Caco-2 (cell line): ENCODE measurements around the gene TBP. TPM values are rescaled to one million over a fixed set of nuclear protein-coding genes. Genes with fewer than 3 reads are reported as not detected.
"Not testable (repeated sequence)": the region's sequence is repeated elsewhere in the genome, so short reads cannot be mapped to it uniquely, and the experiment has no call there.

Experiments used
- BruUV-seq: library from RNA; stranded (reverse); fragments of 400-500 nt; replicated peaks from 2 replicates; lab custom pipeline; 2021; lab: Mats Ljungman, UMichigan
- CTCF ChIA-PET: fragments of 300-600 bp; sonication (Branson Sonifier 250); formaldehyde crosslinking; loops from one replicate; lab custom pipeline; 2022; ENCODE audit warnings: antibody characterized with exemption; lab: Charles Lee
- POLR2A ChIA-PET: fragments of 300-600 bp; sonication (Branson Sonifier 250); formaldehyde crosslinking; loops from one replicate; lab custom pipeline; 2022; ENCODE audit warnings: antibody characterized with exemption; lab: Charles Lee
- DNase-seq, 2 experiments: peaks; one replicate each; pipeline versions ENCODE4 v3.0.0 to v3.0.0-alpha.2; 2020 to 2022
- H3K27me3 ChIP-seq: replicated peaks from 2 replicates; pipeline ENCODE4 v1.6.0; 2011; ENCODE audit warnings: low read length; ENCODE audit not compliant: control insufficient read depth, insufficient read depth
- H3K36me3 ChIP-seq: 2 replicates; pipeline ENCODE4 v1.5.1; 2011; ENCODE audit warnings: low read length; ENCODE audit not compliant: control insufficient read depth, insufficient read depth
- H3K4me1 ChIP-seq: fragments of 250-450 bp; sonication (Bioruptor Pico); 2 replicates; pipeline ENCODE4 v1.5.1; 2020; ENCODE audit warnings: mild to moderate bottlenecking
- H3K4me3 ChIP-seq: 2 replicates; pipeline ENCODE4 v1.5.1; 2011; ENCODE audit warnings: low read depth, mild to moderate bottlenecking, control low read depth, low read length
- H3K9me3 ChIP-seq: fragments of 250-450 bp; sonication (Bioruptor Pico); 2 replicates; pipeline ENCODE4 v1.5.1; 2020; ENCODE audit warnings: mild to moderate bottlenecking, moderate library complexity
- H3K27ac Mint-ChIP-seq: one replicate; pipeline ENCODE4 v1.8.0; 2022; ENCODE audit warnings: mixed read lengths; ENCODE audit not compliant: unreplicated experiment
- H3K27me3 Mint-ChIP-seq: one replicate; pipeline ENCODE4 v1.8.0; 2022; ENCODE audit warnings: mixed read lengths; ENCODE audit not compliant: insufficient read depth, unreplicated experiment
- H3K36me3 Mint-ChIP-seq: one replicate; pipeline ENCODE4 v1.8.0; 2022; ENCODE audit warnings: mild to moderate bottlenecking, mixed read lengths; ENCODE audit not compliant: insufficient read depth, unreplicated experiment
- H3K4me1 Mint-ChIP-seq: one replicate; pipeline ENCODE4 v1.8.0; 2022; ENCODE audit warnings: low read depth, mixed read lengths; ENCODE audit not compliant: unreplicated experiment
- H3K4me3 Mint-ChIP-seq: one replicate; pipeline ENCODE4 v1.8.0; 2022; ENCODE audit warnings: mild to moderate bottlenecking, moderate library complexity, mixed read lengths; ENCODE audit not compliant: unreplicated experiment
- H3K9me3 Mint-ChIP-seq: one replicate; pipeline ENCODE4 v1.8.0; 2022; ENCODE audit warnings: mixed read lengths; ENCODE audit not compliant: unreplicated experiment
- CTCF ChIP-seq, 2 experiments: fragments of 200-600 bp in 1 of 2; IDR thresholded peaks; 1 replicate in 1 of 2; 2 replicates in 1 of 2; pipeline versions ENCODE4 v1.5.1 to v1.8.0; 2011 to 2022; ENCODE audit warnings: antibody characterized with exemption in 1 of 2, control low read depth in 1 of 2, inconsistent platforms in 1 of 2, low read depth in 1 of 2, low read length in 1 of 2, mild to moderate bottlenecking in 1 of 2, moderate library complexity in 1 of 2; ENCODE audit not compliant: insufficient read depth in 1 of 2, severe bottlenecking in 1 of 2, unreplicated experiment in 1 of 2
- intact Hi-C: fragments of 100-400 bp; cut with micrococcal nuclease; formaldehyde crosslinking; loops from one replicate; pipeline ENCODE4 v1.10.0; 2022; ENCODE audit not compliant: unreplicated experiment
- total RNA-seq: library from RNA; stranded (reverse); gene quantifications from 2 replicates; pipeline ENCODE4 v1.2.3, GENCODE V29; 2022

TBP gene
- total RNA-seq, 1 experiment from 2014 or later, result 20.8 TPM

GRCh38 chr6:170596426-170596825, 42.3 kb downstream of the TBP start:
- Mint-ChIP-seq H3K4me3 (no peak overlapping the region), H3K9me3 (peaks cover 17% of the 10 kb centered on the region), H3K27ac (no peak overlapping the region), H3K36me3 (no peaks in the 10 kb centered on the region), H3K4me1 (no peaks in the 10 kb centered on the region), H3K27me3 (peaks cover 7% of the 10 kb centered on the region)
- Histone ChIP-seq H3K36me3 (no peaks in the 10 kb centered on the region), H3K27me3 (no peaks in the 10 kb centered on the region), H3K4me1 (no peaks in the 10 kb centered on the region), H3K4me3 (no peak overlapping the region), H3K9me3 (peaks cover 7% of the 10 kb centered on the region; the same call in 1 of the 2 replicates)
- BruUV-seq, result no TSS peak
- POLR2A ChIA-PET, result no interaction called here
- no peak for DNase-seq
- intact Hi-C loops, result no loop called here
- TF ChIP-seq CTCF (IDR thresholded peaks at IDR 0.05; ENCODE audit: insufficient read depth in 1 of 2, low read depth in 1 of 2, low read length in 1 of 2, severe bottlenecking in 1 of 2, unreplicated experiment in 1 of 2), result no peak
- CTCF ChIA-PET, result no interaction called here

- H3K27me3 Mint-ChIP-seq, result peaks cover 7% of the 10 kb centered on the region
- DNase-seq, result no peak
- no peaks in the 10 kb centered on the region for H3K4me1 ChIP-seq
- POLR2A ChIA-PET, result no interaction called here
- no peak overlapping the region for H3K4me3 ChIP-seq
- no peak overlapping the region for H3K27ac Mint-ChIP-seq
- H3K36me3 ChIP-seq, result no peaks in the 10 kb centered on the region
- no peaks in the 10 kb centered on the region for H3K27me3 ChIP-seq
- peaks cover 8% of the 10 kb centered on the region for H3K9me3 Mint-ChIP-seq
- BruUV-seq, result no TSS peak
- CTCF ChIA-PET, result no interaction called here
- no peak for TF ChIP-seq CTCF (IDR thresholded peaks at IDR 0.05; ENCODE audit: insufficient read depth in 1 of 2, low read depth in 1 of 2, low read length in 1 of 2, severe bottlenecking in 1 of 2, unreplicated experiment in 1 of 2)
- H3K36me3 Mint-ChIP-seq, result no peaks in the 10 kb centered on the region
- no peak overlapping the region for H3K4me3 Mint-ChIP-seq
- intact Hi-C loops, result no loop called here
- H3K9me3 ChIP-seq, result no peaks in the 10 kb centered on the region
- no peaks in the 10 kb centered on the region for H3K4me1 Mint-ChIP-seq
Measured at GRCh38 chr6:170597278-170597677, 43.1 kb downstream of the TBP start.

GRCh38 chr6:170605574-170606259, 51.5 kb downstream of the TBP start:
- TF ChIP-seq CTCF (IDR thresholded peaks at IDR 0.05; ENCODE audit: insufficient read depth in 1 of 2, low read depth in 1 of 2, low read length in 1 of 2, severe bottlenecking in 1 of 2, unreplicated experiment in 1 of 2), result no peak
- CTCF ChIA-PET, result no interaction called here
- H3K9me3 ChIP-seq, result no peaks in the 10 kb centered on the region
- no peaks in the 10 kb centered on the region for H3K36me3 ChIP-seq
- H3K9me3 Mint-ChIP-seq, result no peaks in the 10 kb centered on the region
- POLR2A ChIA-PET, result no interaction called here
- no peaks in the 10 kb centered on the region for H3K36me3 Mint-ChIP-seq
- H3K27me3 ChIP-seq, result no peaks in the 10 kb centered on the region
- H3K27ac Mint-ChIP-seq, result no peak overlapping the region
- H3K4me3 ChIP-seq, result no peak overlapping the region
- H3K4me1 Mint-ChIP-seq, result no peaks in the 10 kb centered on the region
- H3K4me3 Mint-ChIP-seq, result no peak overlapping the region
- intact Hi-C loops, result no loop called here
- no peaks in the 10 kb centered on the region for H3K4me1 ChIP-seq
- H3K27me3 Mint-ChIP-seq, result peaks cover 11% of the 10 kb centered on the region
- no peak for DNase-seq
- no TSS peak for BruUV-seq

- H3K27me3 ChIP-seq, H3K9me3 ChIP-seq, H3K27ac Mint-ChIP-seq, H3K36me3 Mint-ChIP-seq, intact Hi-C loops, H3K4me1 Mint-ChIP-seq, H3K4me3 ChIP-seq, POLR2A ChIA-PET, DNase-seq, H3K4me1 ChIP-seq, H3K36me3 ChIP-seq, BruUV-seq, H3K9me3 Mint-ChIP-seq, H3K4me3 Mint-ChIP-seq, CTCF ChIA-PET: not testable (repeated sequence)
- H3K27me3 Mint-ChIP-seq, result peaks cover 11% of the 10 kb centered on the region
Measured at GRCh38 chr6:170609225-170609624, 55.1 kb downstream of the TBP start.

GRCh38 chr6:170612256-170612804, 58.2 kb downstream of the TBP start:
- H3K9me3 ChIP-seq, H3K27me3 Mint-ChIP-seq, H3K4me1 ChIP-seq, CTCF ChIA-PET, H3K36me3 ChIP-seq, DNase-seq, H3K9me3 Mint-ChIP-seq, H3K27me3 ChIP-seq, POLR2A ChIA-PET, H3K36me3 Mint-ChIP-seq, intact Hi-C loops, H3K4me1 Mint-ChIP-seq, H3K27ac Mint-ChIP-seq: not testable (repeated sequence)
- peak overlapping the region; percentile 25; the same call in 1 of the 2 replicates for H3K4me3 ChIP-seq
- peak overlapping the region; percentile 71 for H3K4me3 Mint-ChIP-seq
- TSS peak; percentile 100 for BruUV-seq
